GM18508 (cell line): ENCODE data around the gene PLXNA4.
"Not testable (repeated sequence)": the region's sequence is repeated elsewhere in the genome, so short reads cannot be mapped to it uniquely, and the experiment has no call there.

Experiments
- ATAC-seq: cut with Tn5 transposase; IDR thresholded peaks from one replicate; pipeline ENCODE4 v1.9.1; 2021; ENCODE audit warnings: moderate number of reproducible peaks; ENCODE audit not compliant: insufficient read depth, unreplicated experiment

The PLXNA4 gene

GRCh38 chr7:132179080-132179430 lies 397.2 kb downstream of the PLXNA4 start:
- no peak for ATAC-seq

DNA sequence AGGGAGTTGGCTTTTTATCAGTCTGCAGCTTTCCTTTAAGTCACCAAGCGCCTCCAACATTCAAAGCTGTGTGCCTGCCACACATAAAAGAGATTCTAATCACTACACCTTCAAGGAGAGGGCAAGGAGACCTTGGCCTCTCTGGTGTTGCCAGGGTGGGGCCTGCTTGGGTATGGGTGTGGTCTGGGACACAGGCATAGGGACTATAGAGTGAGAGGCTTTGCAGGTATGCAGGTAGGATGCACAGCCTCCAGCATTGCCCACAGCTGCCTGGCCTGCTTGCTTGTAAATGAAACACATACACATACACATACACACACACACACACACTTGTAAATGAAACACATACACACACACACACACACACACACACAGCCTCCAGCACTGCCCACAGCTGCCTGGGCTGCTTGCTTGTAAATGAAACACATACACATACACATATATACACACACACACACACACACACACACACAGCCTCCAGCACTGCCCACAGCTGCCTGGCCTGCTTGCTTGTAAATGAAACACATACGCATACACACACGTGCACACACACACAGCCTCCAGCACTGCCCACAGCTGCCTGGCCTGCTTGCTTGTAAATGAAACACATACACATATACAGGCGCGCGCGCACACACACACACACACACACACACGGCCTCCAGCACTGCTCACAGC lies 397.7 kb downstream of the PLXNA4 start:
- not testable (repeated sequence) for ATAC-seq

DNA sequence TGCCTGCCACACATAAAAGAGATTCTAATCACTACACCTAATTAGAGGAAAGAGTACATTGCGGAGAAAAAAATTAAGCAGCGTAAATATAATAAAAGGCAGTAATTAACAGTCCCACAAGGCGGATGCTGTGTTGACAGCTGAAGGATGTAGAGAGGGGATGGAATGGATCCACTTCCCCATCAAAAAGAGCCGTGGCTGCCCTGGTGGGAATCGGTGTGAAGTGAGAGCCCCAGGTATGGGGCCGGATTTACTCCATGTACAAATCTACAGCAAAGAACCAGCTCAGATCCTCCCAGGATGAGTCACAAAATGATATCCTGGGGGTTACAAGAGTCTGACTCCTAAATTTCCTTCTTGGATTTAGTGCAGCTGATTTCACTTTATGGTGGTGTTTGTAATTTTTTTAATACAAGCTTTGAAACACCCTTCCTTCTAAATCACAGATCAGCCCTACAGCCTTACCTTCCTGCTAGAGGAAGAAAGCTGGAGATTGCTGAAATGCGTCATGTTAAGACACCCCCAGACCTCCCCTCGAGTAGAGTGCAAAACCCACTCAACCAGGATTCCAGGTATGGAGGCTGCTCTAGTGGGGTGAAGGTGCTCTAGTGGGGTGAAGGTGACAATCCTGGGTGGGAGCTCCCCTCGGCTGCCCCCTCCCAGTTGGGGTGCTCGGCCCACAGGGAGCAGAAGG lies 398.4 kb downstream of the PLXNA4 start:
- ATAC-seq, result no peak

DNA sequence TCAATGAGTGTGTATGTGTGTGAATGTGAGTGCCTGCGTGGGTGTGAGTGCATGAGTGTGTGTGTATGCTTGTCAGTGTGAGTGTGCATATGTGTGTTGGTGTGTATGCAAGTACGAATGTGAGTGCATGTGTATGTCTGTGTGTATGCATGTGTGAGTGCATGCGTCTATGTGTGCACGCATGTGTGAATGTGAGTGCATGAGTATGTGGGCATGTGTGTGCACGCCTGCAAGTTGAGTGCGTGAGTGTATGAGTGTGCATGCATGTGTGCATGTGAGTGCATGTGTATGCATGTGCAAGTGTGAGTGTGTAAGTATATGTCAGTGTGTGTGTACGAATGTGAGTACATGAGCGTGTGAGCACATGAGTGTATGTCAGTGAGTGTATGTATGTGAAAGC lies 399.6 kb downstream of the PLXNA4 start:
- ATAC-seq, result no peak

GRCh38 chr7:132171130-132171576 lies 405.1 kb downstream of the PLXNA4 start:
- no peak for ATAC-seq

- ATAC-seq, result no peak
These were observed 406.5 kb downstream of the PLXNA4 start for GRCh38 chr7:132169730-132170129.

DNA sequence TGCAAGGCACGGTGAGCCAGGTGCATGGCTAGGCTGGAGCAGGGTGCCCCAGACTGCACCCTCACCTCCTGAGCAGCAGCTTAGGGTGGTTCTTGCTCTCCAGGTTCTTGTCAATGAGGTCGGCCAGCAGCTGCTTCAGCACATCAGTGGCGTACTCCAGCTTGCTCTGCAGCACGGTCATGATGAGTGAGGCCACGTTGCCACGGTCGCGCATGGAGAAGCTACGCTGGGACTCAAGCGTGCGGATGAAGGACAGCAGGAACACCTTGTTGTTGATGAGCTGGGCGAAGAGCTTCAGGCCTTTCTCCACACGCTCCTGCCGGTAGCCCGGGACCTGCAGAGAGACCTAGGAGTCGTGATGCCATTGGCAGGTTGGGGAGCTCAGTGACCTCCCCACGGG lies 408.0 kb downstream of the PLXNA4 start:
- no peak for ATAC-seq

DNA sequence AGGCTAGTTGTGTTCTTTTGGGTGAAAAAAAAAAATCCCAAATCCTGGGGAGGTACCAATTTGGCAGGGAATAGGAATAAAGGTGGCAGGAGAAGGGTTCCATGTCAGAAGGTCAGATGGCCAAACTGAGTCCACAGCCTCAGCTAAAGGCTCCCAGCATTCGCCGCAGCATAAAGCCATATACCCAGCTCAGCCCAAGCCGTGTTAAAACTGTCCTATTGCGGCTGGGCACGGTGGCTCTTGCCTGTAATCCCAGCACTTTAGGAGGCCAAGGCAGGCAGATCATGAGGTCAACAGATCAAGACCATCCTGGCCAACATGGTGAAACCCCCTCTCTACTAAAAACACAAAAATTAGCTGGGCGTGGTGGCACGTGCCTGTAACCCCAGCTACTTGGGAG lies 410.6 kb downstream of the PLXNA4 start:
- not testable (repeated sequence) for ATAC-seq

DNA sequence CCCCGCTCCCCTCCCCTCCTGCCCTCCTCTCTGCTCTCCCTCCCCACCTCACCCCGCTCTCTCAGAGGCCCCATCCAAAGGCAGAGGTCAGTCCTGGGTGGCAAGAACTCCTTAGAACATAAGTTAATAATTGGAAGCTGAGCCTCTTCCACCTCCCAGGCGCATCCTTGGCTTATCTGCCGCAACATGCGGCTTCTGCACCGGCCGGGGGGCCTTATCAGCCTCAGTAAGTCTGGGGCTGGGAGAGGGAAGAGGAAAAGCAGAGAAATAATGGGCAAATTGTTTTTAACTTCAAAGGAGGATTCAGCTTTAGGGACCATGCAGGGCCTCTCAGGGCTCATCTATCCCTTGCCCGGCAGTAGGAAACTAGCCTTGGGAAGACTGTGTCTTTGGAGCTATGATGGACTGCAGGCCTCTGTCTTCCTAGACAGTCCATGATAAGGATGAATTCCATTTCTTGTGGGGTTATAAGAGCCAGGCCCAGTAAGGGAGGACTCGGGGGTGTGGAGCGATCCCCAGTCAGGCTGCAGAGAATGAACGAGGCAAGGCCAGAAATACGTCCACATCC lies 411.6 kb downstream of the PLXNA4 start:
- ATAC-seq, result no peak

DNA sequence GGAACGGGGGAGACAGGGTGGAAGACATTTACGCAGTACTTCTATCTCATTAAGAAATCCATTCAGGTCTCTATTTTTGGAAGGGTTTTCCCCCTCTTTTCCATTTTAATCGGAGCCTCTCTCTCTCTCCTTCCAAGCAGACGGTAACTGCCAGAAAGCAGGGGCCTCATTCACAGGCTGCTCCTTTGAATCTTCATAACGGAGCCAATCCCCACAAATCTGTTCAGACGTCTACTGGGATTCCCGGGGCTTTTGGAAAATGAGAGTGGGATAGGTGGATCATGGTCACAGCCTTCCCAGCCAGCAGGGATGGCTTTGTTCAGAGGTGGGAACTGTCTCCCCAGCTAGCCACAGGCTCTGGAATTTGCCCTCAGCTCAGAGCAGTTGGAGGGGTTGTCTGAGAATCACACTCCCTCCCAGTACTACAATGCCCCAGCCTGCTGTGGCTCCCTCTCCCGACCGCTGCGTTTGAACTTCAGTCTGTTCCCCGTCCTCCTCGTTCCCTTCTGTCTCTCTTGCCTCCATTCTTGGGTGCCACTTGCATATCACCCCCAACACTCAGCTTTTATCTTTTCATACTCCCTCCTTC lies 413.6 kb downstream of the PLXNA4 start:
- ATAC-seq, result no peak

DNA sequence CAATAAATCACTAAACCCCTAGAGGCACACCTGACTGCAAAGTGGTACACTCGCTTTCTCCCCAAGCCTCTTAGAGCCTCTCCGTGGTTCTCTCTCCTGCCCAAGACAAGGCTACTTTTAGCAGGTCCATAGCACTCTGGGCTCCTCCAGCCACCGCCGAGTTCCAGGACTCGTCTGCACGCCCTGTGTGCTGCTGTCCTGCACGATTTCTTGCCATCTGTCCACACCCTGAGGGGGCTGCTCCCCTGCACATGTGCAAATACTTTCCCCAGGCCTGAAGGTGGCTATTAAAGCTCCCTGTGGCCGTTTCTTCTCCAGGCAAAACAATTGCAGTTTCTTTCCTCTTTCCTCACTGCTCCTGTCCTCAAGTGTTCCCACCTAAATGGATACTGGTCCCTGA lies 414.3 kb downstream of the PLXNA4 start:
- no peak for ATAC-seq

- no peak for ATAC-seq
These were observed 414.7 kb downstream of the PLXNA4 start for GRCh38 chr7:132161533-132161915.

GRCh38 chr7:132160611-132161532 lies 415.4 kb downstream of the PLXNA4 start:
- no peak for ATAC-seq

- no peak for ATAC-seq
These were observed 417.4 kb downstream of the PLXNA4 start for GRCh38 chr7:132158841-132159240.

DNA sequence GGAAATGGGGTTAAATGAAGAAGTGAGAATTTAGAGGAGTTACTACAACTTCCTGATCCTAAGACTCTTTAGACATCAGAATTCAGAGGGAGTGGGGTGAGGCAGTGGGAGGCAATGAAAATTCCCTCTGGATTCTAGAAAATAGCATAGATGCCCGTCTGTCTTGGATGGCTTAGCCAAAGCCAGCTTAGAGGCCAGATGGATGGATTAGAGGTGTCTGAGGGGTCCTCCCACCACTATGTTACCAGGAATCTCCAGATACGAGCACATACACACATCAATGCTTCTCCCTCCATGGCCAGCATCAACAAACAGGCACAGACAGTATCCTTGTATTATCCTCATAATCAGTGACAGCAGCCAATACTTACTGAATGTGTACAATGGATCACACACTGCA lies 418.1 kb downstream of the PLXNA4 start:
- ATAC-seq, result no peak

GRCh38 chr7:132155715-132156114 lies 420.6 kb downstream of the PLXNA4 start:
- no peak for ATAC-seq

DNA sequence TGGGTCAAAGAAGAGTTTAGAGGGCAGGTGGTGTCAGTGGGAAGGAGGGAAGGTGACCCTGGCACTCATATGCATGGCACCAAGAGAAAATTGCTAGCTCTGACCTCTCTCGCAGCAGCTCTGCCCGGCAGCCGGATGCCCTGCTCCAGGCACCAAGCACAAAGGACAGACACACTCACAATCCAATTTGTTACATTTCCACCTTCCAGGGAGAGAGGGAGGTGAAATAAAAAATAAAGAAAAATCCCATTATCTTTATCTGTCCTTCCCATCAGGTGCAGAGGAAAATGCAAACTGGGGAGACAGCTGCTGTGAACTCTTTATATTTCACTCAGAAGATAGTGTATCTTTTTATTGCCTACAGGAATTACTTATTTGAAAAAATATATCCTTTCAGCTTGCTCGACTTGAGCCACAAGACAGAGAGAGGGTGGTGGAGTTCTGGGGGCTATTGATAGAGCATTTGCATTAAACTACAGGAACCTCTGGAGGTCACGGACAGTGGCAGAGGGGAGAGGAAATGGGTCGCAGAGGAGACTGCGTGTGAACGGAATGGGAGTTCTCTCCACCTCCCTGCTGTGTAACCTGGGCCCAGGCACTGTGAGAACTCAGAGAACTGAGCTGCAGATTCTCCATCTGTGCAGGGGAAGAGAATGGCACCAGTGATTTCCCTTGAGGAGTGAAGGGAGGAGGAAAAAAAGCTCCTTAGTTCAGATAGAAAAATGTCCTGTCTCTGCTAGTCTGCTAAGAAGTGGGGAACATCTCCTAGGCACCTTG lies 421.4 kb downstream of the PLXNA4 start:
- ATAC-seq, result no peak

- no peak for ATAC-seq
These were observed 422.0 kb downstream of the PLXNA4 start for GRCh38 chr7:132154248-132154647.

DNA sequence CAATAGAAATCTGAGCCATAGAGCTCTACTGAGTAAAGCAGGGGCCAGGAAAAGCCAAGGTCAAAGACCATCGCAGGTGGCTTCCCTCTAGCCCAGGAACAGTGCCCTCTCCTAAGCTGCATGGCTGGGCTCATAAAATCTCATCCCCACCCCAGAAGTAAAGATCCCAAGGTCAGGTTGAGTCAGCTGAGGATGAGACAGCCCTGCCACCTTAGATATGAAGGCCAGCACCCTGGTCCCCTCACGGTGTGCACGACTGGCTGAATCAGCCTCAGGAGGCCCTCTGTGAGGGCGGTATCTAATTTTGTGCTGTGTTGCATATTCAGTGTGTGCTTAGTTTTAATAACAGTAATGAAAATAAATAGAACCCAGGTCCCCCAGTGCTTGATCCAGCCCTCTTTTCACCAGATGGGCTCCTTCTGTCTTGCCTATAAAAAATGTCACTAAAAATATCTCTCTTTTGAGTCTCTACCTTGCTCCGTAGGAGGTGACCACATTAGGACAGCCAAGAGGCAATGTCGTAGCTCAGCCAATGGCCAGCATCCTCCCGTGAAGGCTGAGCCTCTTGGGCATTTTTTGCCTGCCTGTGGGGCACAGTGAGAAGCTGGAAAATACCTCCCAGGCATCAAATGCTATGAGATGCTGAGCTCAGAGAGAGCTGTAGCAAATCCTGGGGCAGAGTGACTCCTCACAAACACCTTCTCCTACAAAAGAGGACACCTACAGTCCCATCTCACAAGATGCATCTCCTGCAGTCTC lies 424.0 kb downstream of the PLXNA4 start:
- ATAC-seq, result no peak
